Bone marrow (tissue), 2 donors: ENCODE data around the gene DPYSL3.
A peak's percentile ranks its signal among the peaks of the same experiment; 100 is the strongest.
"Not testable (repeated sequence)": the region's sequence is repeated elsewhere in the genome, so short reads cannot be mapped to it uniquely, and the experiment has no call there.

ENCODE experiments used
- DNase-seq, 2 donors: peaks; one replicate each; lab custom pipeline; 2025; lab: John Stamatoyannopoulos, UW

The DPYSL3 gene

GRCh38 chr5:147509710-147510651 is at the start of gene DPYSL3:
TSS of gene DPYSL3 (minus strand) at chr5:147510068. CDS start at chr5:147509858, 210 bp downstream.
- DNase-seq = peak in 1 of 2 donors; percentile 22

DNA sequence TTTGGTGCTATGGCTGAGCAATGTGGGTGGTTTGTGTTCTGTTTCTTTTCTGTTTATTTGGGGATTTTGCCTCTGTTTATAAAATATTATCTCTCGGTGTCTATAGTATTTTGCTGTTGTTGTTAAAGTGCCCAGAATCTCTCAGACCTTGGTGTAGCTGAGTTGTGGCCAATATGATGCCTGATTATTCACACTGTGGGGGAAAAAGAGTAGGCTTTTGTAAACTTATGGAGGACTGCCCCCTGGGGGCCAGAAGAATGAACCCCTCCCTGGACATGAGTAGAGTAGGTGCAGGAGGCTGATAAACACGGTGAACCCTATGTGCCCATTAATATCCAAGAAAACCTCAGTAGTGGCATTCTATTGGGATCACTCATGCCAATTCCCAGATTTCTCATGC is 49.0 kb upstream of the DPYSL3 start:
- DNase-seq = no peak

- DNase-seq = no peak
Measured at GRCh38 chr5:147557876-147558745, 48.2 kb upstream of the DPYSL3 start.

DNA sequence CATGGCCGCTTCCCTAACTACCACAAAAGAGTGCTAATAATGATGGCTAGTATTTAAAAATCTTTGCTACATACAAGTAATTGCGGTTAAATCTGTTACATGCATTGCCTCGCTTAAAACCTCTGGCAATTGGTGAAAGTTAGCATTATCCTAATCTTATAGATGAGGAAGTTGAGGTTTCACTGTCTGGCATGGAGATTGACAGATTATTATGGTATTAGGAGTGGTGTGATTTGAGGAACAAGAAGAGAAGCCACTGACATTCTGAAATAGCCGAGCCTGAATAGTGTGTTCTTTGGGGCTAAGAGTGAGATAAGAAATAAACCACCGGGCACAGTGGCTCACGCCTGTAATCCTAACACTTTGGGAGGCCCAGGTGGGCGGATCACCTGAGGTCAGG is 45.3 kb upstream of the DPYSL3 start:
- DNase-seq = no peak

- no peak for DNase-seq
Measured at GRCh38 chr5:147554261-147554817, 44.5 kb upstream of the DPYSL3 start.

DNA sequence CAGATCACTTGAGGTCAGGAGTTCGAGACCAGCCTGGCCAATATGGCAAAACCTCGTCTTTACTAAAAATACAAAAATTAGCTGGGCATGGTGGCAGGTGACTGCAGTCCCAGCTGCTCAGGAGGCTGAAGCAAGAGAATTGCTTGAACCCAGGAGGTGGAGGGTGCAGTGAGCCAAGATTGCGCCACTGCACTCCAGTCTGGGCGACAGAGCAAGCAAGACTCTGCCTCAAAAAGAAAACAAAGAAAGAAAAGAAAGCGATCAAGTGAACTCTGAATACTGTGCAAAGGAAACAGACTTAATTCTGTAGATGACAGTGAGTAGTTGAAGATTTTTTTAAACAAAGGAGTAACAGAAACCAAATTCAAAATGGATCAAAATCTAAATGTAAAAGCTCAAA is 43.9 kb upstream of the DPYSL3 start:
- DNase-seq = not testable (repeated sequence)

GRCh38 chr5:147552897-147553296 is 43.0 kb upstream of the DPYSL3 start:
- no peak for DNase-seq

GRCh38 chr5:147551677-147552076 is 41.8 kb upstream of the DPYSL3 start:
- DNase-seq = no peak

DNA sequence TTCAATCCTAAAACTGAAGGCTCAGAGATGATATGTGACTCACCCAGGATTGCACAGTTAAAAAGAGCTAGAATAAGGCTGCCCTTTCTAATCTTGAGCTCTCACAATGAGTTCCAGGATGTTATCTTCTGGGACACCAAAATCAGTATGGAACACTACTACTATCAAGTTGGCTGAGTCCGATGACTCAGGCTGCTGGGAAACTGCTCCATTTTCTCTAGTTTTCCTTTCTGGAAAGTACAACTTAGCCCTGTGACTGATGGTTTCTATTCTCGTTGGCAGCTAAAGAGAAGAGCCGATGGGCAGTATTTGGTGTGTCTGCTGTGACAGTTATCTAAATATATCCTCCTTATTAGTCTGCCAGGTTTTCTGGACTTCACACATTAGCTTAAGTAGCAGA is 37.9 kb upstream of the DPYSL3 start:
- DNase-seq = no peak

GRCh38 chr5:147544556-147544955 is 34.7 kb upstream of the DPYSL3 start:
- no peak for DNase-seq

GRCh38 chr5:147539053-147539452 is 29.2 kb upstream of the DPYSL3 start:
- no peak for DNase-seq

DNA sequence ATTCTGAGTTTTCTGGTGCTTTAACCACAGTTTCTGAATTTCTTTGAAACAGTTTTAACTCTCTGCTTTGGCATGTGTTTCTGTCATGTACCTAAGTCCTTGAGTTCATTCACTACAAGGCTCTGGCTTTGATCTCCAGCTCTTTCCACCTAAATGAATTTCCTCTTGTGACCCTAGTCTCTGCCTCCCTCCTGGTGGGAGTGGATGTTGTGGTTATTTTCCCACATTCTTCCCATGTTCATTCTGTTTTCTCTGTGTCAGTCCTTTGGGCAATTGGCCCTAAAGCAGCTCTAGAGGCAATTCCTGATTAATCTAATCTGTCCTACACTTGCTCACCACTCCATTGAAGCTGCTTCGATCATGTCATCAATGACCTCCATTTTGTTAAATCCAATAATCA is 28.4 kb upstream of the DPYSL3 start:
- no peak for DNase-seq

GRCh38 chr5:147534172-147534951 is 24.5 kb upstream of the DPYSL3 start:
- DNase-seq = no peak

DNA sequence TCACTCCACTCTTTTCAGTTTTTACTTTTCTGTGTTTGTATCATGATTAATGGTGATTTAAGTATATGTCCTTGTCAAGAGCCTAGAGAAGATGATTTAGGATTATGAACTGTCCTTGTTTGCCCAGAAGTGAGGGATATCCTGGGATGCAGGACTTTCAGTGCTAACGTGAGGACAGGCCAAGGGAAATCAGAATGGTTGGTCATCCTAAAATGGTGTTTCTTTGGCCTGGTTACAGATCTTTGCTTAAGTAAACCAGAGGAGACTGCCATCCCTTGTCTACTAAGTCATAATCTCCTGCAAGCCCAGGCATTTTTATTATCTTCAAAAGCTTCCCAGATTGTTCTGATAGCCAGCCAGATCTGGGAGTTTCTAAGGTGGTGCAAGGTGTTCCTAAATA is 22.3 kb upstream of the DPYSL3 start:
- no peak for DNase-seq

GRCh38 chr5:147530530-147531389 is 20.9 kb upstream of the DPYSL3 start:
- DNase-seq = no peak

GRCh38 chr5:147523069-147523468 is 13.2 kb upstream of the DPYSL3 start:
- DNase-seq = no peak

- DNase-seq = no peak
Measured at GRCh38 chr5:147522435-147522834, 12.6 kb upstream of the DPYSL3 start.

- DNase-seq = no peak
Measured at GRCh38 chr5:147520450-147520849, 10.6 kb upstream of the DPYSL3 start.

DNA sequence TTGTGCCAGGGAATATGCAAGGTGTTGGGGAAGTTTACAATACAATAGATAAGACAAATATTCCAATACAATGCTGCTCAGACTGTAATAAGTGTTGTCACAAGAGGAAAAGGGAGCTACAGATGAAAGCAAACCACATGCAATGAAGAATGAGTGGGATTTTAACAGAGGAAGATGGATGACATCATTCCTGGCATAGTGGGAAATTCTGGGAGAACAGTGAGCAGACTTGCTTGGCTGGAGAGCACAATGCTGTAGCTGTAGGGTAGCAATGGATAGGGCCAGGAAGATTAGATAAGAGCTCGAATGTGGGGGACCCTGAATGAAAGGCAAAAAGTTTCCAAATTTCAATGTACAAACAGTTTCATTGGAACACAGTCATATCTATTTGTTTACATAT is 9.5 kb upstream of the DPYSL3 start:
- no peak for DNase-seq

DNA sequence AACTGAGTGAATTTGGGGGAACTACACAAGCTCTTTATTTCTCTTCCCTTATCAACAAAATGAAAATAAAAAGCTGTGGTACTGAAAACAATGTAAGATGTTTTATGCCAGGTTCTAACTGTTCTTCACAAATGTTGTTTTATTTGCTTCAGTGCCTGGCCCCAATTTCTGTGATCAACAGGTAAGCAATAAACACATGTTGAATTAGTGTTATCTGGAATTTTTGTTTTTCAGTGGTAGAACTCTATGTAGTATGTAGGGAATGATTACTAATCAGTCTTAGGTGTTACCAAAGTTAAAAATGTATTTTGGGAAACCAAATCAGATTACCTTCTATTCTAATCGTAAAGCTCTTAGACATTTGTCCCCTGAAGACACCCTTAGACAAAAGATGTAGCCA is 7.5 kb upstream of the DPYSL3 start:
- DNase-seq = no peak

DNA sequence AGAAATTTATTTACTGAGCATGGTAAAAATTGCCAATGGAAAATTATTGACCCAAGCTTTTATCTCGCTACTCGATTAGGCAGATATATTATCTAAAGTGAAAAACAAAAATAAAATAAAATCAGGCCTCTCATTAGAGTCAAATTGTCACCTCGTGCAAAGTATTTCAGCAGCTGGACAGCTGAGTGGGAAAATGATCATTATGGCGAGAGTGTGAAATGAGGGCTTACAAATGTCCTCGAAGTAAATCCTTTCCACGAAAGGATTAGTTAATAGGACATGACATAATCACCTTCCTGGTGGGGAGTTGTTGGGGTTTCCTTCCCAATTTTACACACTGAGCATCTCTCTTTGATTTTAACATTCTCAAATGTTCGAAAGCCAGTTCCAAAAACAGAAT is 5.4 kb upstream of the DPYSL3 start:
- DNase-seq = no peak
